SU-DHL-6 (cell line): Measurements from ENCODE around the gene POLR2C.

Experiments
- H2AFZ ChIP-seq: fragments of 200-600 bp; sonication (generic); 2 replicates; pipeline ENCODE4 v1.6.1; 2014; ENCODE audit warnings: low read depth, mild to moderate bottlenecking, moderate library complexity, mixed read lengths, antibody characterized with exemption, low read length; ENCODE audit not compliant: severe bottlenecking
- H3F3A ChIP-seq: fragments of 200-600 bp; shearing (Covaris generic); 2 replicates; pipeline ENCODE4 v1.6.0; 2016; ENCODE audit warnings: antibody characterized with exemption, mild to moderate bottlenecking; ENCODE audit not compliant: insufficient read depth
- H3K27ac ChIP-seq: fragments of 200-600 bp; sonication (generic); 2 replicates; pipeline ENCODE4 v1.5.1; 2016; ENCODE audit warnings: low read depth, mild to moderate bottlenecking, low read length, moderate library complexity, mixed read lengths
- H3K27me3 ChIP-seq: fragments of 200-600 bp; sonication (generic), shearing (Covaris generic); 2 replicates; pipeline ENCODE4 v1.6.0; 2014; ENCODE audit warnings: mild to moderate bottlenecking, low read length
- H3K36me3 ChIP-seq: fragments of 200-600 bp; sonication (generic); 2 replicates; pipeline ENCODE4 v1.6.1; 2014; ENCODE audit warnings: mild to moderate bottlenecking, low read length, mixed read lengths
- H3K4me2 ChIP-seq: fragments of 300-600, 200-600 bp; shearing (Covaris generic), sonication (generic); 2 replicates; pipeline ENCODE4 v1.6.0; 2014; ENCODE audit warnings: low read length, low read depth, mild to moderate bottlenecking; ENCODE audit not compliant: poor library complexity, severe bottlenecking
- H3K4me3 ChIP-seq: fragments of 200-600 bp; sonication (generic); 2 replicates; pipeline ENCODE4 v1.5.1; 2014; ENCODE audit warnings: antibody characterized with exemption, low read length, mild to moderate bottlenecking, mixed read lengths; ENCODE audit not compliant: insufficient read depth, poor library complexity, severe bottlenecking
- H3K79me2 ChIP-seq: fragments of 200-600 bp; sonication (generic); 2 replicates; pipeline ENCODE4 v1.6.1; 2014; ENCODE audit warnings: mild to moderate bottlenecking, low read length, moderate library complexity; ENCODE audit not compliant: insufficient read depth
- H3K9ac ChIP-seq: fragments of 200-600 bp; sonication (generic); 2 replicates; pipeline ENCODE4 v1.7.0; 2014; ENCODE audit warnings: mild to moderate bottlenecking, low read length
- H3K9me2 ChIP-seq: fragments of 200-600 bp; sonication (generic); replicated peaks from 2 replicates; pipeline ENCODE4 v1.6.1; 2014; ENCODE audit warnings: low read length; ENCODE audit not compliant: insufficient read depth
- H3K9me3 ChIP-seq: fragments of 200-600 bp; sonication (generic); 2 replicates; pipeline ENCODE4 v1.6.1; 2014; ENCODE audit warnings: low read length, mixed read lengths; ENCODE audit not compliant: insufficient read depth
- H4K20me1 ChIP-seq: fragments of 200-600 bp; sonication (generic); 2 replicates; pipeline ENCODE4 v1.6.1; 2014; ENCODE audit warnings: low read depth, mild to moderate bottlenecking, antibody characterized with exemption, low read length, moderate library complexity, mixed read lengths
- EZH2phosphoT487 ChIP-seq: fragments of 200-600 bp; sonication (generic), shearing (Covaris generic); conservative IDR thresholded peaks from 2 replicates; pipeline ENCODE4 v1.6.1; 2018; ENCODE audit warnings: mild to moderate bottlenecking, antibody characterized with exemption, low read length, moderate library complexity, mixed read lengths
- TF ChIP-seq, protein P1 (sequence below): fragments of 200-600 bp; sonication (generic); IDR thresholded peaks from one replicate; pipeline ENCODE4 v1.5.1; 2017; ENCODE audit warnings: antibody characterized with exemption, mild to moderate bottlenecking, low read length, moderate library complexity; ENCODE audit not compliant: insufficient read depth, poor library complexity, severe bottlenecking

The POLR2C gene

DNA sequence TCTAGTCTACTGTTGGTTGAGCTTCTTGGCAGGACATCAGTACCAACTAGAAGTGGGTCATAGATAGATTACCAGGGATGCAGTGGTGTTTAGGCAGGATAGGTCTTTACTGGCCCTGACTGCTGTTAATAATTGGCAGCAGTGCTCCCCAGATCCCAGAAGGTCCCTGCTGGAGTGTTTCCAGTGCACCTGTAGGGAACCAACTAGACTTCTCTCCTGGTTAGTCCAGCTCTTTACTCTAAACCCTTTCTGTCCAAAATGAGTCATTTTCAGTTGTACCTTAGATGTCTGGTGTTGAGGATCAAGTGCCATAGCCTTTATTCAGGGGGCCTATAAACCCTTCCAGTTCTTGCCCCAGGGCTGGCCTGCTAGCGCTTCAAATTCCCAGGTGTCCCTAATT, 8.7 kb downstream of the POLR2C start:
- Histone ChIP-seq H3K4me2 (no peak overlapping the region), H3K27me3 (no peaks in the 10 kb centered on the region), H3F3A (peaks cover 4% of the 10 kb centered on the region; the same call in 1 of the 2 replicates), H3K36me3 (peaks cover 4% of the 10 kb centered on the region; the same call in 1 of the 2 replicates), H2AFZ (no peak overlapping the region), H3K9ac (no peak overlapping the region), H3K4me3 (no peak overlapping the region), H3K9me2 (no peaks in the 10 kb centered on the region), H3K79me2 (no peaks in the 10 kb centered on the region), H3K27ac (no peak overlapping the region), H4K20me1 (no peaks in the 10 kb centered on the region), H3K9me3 (no peaks in the 10 kb centered on the region)
- TF ChIP-seq, protein P1, sequence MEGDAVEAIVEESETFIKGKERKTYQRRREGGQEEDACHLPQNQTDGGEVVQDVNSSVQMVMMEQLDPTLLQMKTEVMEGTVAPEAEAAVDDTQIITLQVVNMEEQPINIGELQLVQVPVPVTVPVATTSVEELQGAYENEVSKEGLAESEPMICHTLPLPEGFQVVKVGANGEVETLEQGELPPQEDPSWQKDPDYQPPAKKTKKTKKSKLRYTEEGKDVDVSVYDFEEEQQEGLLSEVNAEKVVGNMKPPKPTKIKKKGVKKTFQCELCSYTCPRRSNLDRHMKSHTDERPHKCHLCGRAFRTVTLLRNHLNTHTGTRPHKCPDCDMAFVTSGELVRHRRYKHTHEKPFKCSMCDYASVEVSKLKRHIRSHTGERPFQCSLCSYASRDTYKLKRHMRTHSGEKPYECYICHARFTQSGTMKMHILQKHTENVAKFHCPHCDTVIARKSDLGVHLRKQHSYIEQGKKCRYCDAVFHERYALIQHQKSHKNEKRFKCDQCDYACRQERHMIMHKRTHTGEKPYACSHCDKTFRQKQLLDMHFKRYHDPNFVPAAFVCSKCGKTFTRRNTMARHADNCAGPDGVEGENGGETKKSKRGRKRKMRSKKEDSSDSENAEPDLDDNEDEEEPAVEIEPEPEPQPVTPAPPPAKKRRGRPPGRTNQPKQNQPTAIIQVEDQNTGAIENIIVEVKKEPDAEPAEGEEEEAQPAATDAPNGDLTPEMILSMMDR, result no peak
- no peak for TF ChIP-seq EZH2phosphoT487

DNA sequence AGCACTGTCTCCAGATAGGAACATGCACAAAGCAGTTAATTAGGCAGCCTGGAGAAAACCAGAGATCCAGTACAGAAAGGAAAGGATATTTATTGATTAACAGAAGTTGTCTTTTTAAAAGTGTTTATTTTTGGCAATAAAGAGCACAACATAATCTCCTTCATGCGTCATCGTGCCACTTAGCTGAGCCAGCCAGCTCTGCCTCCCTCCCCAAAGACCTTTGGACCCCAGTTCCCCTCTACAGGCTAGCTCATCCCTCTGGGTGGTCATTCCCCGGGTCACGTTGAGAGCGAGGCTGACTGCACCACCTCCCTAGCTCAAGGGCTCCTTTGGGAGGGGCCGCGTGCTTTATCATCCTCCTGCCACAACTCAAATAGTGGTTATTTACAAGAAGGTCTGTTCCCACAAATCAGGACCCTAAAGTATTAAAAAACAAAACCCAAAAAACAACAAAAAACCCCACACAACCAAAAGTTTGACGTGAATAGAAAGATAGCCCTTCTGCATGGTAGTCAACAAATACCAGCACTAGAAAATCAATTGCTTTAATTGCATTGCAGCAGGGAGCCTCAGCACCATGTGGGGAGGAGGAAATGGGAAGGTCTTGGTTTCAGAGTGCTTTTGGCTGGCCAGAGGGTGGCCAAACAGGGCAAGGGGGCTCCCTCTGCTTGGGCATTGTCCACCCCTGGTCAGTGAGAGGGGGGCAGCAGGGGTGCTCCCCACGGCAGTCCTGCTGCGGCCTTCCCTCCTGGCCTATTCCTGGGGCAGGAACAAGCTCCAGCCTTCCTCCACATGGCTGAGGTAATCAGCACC, 9.6 kb downstream of the POLR2C start:
- Histone ChIP-seq H3K79me2 (no peaks in the 10 kb centered on the region), H4K20me1 (no peaks in the 10 kb centered on the region), H3K36me3 (peaks cover 4% of the 10 kb centered on the region; the same call in 1 of the 2 replicates), H2AFZ (no peak overlapping the region), H3K4me3 (no peak overlapping the region), H3K27ac (no peak overlapping the region), H3F3A (peaks cover 4% of the 10 kb centered on the region; the same call in 1 of the 2 replicates), H3K4me2 (no peak overlapping the region), H3K9ac (no peak overlapping the region), H3K9me3 (no peaks in the 10 kb centered on the region), H3K9me2 (no peaks in the 10 kb centered on the region), H3K27me3 (no peaks in the 10 kb centered on the region)
- TF ChIP-seq, protein P1, result no peak
- TF ChIP-seq EZH2phosphoT487, result no peak

DNA sequence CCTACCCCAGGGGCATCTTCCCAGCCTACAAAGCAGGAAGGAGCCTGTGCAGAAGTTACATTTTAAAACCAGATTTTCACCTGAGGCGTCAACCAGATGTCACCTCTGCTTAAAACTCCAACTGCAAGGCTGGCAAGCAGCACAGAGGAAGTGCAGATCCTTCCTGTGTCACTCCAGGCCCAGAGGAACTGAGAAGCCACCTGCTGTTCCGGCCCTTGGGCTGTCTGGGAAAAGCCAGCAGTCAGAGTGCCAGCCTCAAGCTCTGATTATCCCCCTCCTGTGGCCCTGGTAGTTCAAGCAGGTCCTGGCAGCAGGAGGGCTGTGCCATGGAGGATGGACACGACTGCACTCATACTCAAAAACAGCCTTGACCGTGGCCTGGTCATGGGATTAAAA, 10.2 kb downstream of the POLR2C start:
- Histone ChIP-seq H3K79me2 (no peaks in the 10 kb centered on the region), H3K4me3 (no peak overlapping the region), H3F3A (peaks cover under 1% of the 10 kb centered on the region; the same call in 1 of the 2 replicates), H3K36me3 (no peaks in the 10 kb centered on the region), H3K9me3 (no peaks in the 10 kb centered on the region), H3K9ac (no peak overlapping the region), H3K27ac (no peak overlapping the region), H3K27me3 (no peaks in the 10 kb centered on the region), H4K20me1 (no peaks in the 10 kb centered on the region), H3K4me2 (no peak overlapping the region), H3K9me2 (no peaks in the 10 kb centered on the region), H2AFZ (no peak overlapping the region)
- TF ChIP-seq, protein P1, result no peak
- no peak for TF ChIP-seq EZH2phosphoT487
